Measurements from ENCODE around the gene FXYD4. TPM values are rescaled to one million over a fixed set of nuclear protein-coding genes. Genes with fewer than 3 reads are reported as not detected.

The FXYD4 gene
- total and polyA plus RNA-seq, 2 experiments from 2014 or later = not detected

DNA sequence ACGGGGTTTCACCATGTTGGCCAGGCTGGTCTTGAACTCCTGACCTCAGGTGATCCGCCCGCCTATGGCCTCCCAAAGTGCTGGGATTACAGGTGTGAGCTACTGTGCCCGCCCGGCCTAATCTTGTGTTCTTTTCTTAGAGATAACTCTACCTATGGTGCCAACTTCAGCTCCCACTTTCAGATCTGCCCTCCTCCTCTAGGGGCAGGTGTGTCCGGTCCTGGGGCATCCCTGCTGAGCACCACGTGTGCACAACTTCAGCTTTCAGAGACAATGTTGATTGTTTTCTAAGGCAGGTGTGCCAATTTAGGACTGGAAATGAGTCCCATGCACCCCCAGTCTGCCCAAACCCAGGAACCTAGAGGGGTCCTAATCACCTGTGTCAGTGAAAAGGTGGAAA, 18.5 kb upstream of the FXYD4 start:
- Mint-ChIP-seq H3K36me3 (ENCODE audit: low read depth) (no peaks in the 10 kb centered on the region), H3K9me3 (no peaks in the 10 kb centered on the region), H3K27ac (no peak overlapping the region), H3K4me1 (peaks cover 22% of the 10 kb centered on the region), H3K27me3 (ENCODE audit: insufficient read depth, low read depth, poor library complexity) (peaks cover 5% of the 10 kb centered on the region), H3K4me3 (no peak overlapping the region)
- DNase-seq (ENCODE audit: low spot score) (no peak), ATAC-seq (no peak)
- H3F3A ChIP-seq (replicated peaks; ENCODE audit: low read depth) = no peaks in the 10 kb centered on the region
- H3K4me1 ChIP-seq (ENCODE audit: insufficient read depth) = peaks cover 18% of the 10 kb centered on the region
- H2AFZ ChIP-seq = no peak overlapping the region
- no peak overlapping the region for H3K4me3 ChIP-seq
- H3K79me2 ChIP-seq (replicated peaks; ENCODE audit: insufficient read depth) = no peaks in the 10 kb centered on the region
- TF ChIP-seq EZH2phosphoT487 (IDR thresholded peaks at IDR 0.05; ENCODE audit: unreplicated experiment) = no peak
- no peak for TF ChIP-seq STAT1 (IDR thresholded peaks at IDR 0.05; ENCODE audit: unreplicated experiment)
- TF ChIP-seq, protein P1, sequence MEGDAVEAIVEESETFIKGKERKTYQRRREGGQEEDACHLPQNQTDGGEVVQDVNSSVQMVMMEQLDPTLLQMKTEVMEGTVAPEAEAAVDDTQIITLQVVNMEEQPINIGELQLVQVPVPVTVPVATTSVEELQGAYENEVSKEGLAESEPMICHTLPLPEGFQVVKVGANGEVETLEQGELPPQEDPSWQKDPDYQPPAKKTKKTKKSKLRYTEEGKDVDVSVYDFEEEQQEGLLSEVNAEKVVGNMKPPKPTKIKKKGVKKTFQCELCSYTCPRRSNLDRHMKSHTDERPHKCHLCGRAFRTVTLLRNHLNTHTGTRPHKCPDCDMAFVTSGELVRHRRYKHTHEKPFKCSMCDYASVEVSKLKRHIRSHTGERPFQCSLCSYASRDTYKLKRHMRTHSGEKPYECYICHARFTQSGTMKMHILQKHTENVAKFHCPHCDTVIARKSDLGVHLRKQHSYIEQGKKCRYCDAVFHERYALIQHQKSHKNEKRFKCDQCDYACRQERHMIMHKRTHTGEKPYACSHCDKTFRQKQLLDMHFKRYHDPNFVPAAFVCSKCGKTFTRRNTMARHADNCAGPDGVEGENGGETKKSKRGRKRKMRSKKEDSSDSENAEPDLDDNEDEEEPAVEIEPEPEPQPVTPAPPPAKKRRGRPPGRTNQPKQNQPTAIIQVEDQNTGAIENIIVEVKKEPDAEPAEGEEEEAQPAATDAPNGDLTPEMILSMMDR (conservative IDR thresholded peaks at IDR 0.05; ENCODE audit: low read depth in 2 of 2) = no peak
- TF ChIP-seq NANOG (IDR thresholded peaks at IDR 0.05; ENCODE audit: borderline replicate concordance) = no peak
- no peak for TF ChIP-seq ZNF331 (CRISPR knock-in tag; IDR thresholded peaks at IDR 0.05; ENCODE audit: low read depth)
- TF ChIP-seq, protein P2, sequence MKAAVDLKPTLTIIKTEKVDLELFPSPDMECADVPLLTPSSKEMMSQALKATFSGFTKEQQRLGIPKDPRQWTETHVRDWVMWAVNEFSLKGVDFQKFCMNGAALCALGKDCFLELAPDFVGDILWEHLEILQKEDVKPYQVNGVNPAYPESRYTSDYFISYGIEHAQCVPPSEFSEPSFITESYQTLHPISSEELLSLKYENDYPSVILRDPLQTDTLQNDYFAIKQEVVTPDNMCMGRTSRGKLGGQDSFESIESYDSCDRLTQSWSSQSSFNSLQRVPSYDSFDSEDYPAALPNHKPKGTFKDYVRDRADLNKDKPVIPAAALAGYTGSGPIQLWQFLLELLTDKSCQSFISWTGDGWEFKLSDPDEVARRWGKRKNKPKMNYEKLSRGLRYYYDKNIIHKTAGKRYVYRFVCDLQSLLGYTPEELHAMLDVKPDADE (IDR thresholded peaks at IDR 0.05) = no peak
- no peak for TF ChIP-seq CREB1 (CRISPR knock-in tag; IDR thresholded peaks at IDR 0.05; ENCODE audit: low read depth)
- TF ChIP-seq JUNB (IDR thresholded peaks at IDR 0.05; ENCODE audit: unreplicated experiment) = no peak
- TF ChIP-seq ZNF114 (CRISPR knock-in tag; IDR thresholded peaks at IDR 0.05) = no peak
- no peaks in the 10 kb centered on the region for H3K9me2 ChIP-seq (ENCODE audit: insufficient read depth)
- no peak overlapping the region for H3K27ac ChIP-seq (ENCODE audit: low read depth)
- H4K20me1 ChIP-seq (replicated peaks; ENCODE audit: insufficient read depth) = no peaks in the 10 kb centered on the region
- no peaks in the 10 kb centered on the region for H3K36me3 ChIP-seq (ENCODE audit: insufficient read depth)
- no peaks in the 10 kb centered on the region for H3K27me3 ChIP-seq (ENCODE audit: insufficient read depth)
- H3K4me2 ChIP-seq = no peak overlapping the region

DNA sequence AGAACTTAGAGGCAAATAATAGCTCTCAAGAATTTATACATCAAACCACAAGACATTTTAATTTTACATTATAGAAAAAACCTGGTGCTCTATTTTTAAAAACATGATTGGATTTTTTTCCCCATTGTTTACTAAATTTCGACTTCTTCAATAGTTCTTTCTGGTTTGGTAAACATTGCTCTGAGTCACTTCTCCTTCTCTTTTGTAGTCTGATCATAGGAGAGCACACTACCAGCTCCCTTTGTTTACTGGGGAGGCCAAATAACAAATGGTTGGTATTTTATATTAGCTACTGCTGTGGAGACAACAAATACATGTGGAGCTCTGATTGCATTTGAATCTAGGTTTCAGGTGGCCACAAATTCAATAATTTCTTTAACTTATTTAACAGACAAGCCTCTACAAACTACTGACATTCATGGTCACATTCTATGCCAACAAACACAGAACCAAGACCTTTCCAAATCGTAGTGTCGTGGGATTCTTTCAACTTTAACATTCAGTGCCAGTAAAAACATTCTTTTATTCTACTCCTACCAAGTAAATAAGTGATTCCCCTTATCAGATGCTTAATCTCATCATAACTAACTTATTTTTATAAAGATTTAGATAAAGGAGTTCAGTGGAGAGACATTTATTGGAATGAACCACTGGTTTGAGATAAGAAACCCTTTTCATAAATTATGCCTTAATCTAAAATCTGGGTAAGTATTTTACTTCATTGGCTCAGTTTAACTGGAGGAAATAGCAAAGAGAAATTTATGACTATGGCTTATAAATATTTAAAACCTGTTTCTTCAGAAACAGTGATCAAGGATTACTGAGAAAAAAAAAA, 17.7 kb upstream of the FXYD4 start:
- 0 out of 2 replicates have a peak overlapping the region, but pooled peaks have one; percentile 59 for H3K4me2 ChIP-seq
- no peaks in the 10 kb centered on the region for H3K79me2 ChIP-seq (replicated peaks; ENCODE audit: insufficient read depth)
- H4K20me1 ChIP-seq (replicated peaks; ENCODE audit: insufficient read depth) = no peaks in the 10 kb centered on the region
- DNase-seq (ENCODE audit: low spot score) (no peak), ATAC-seq (no peak)
- no peak overlapping the region for H2AFZ ChIP-seq
- H3K9me2 ChIP-seq (ENCODE audit: insufficient read depth) = no peaks in the 10 kb centered on the region
- H3K4me3 ChIP-seq = no peak overlapping the region
- H3K36me3 ChIP-seq (ENCODE audit: insufficient read depth) = no peaks in the 10 kb centered on the region
- peaks cover 17% of the 10 kb centered on the region for H3K4me1 ChIP-seq (ENCODE audit: insufficient read depth)
- Mint-ChIP-seq H3K36me3 (ENCODE audit: low read depth) (no peaks in the 10 kb centered on the region), H3K27me3 (ENCODE audit: insufficient read depth, low read depth, poor library complexity) (peaks cover 5% of the 10 kb centered on the region), H3K4me3 (no peak overlapping the region), H3K4me1 (peaks cover 18% of the 10 kb centered on the region), H3K27ac (no peak overlapping the region), H3K9me3 (no peaks in the 10 kb centered on the region)
- no peaks in the 10 kb centered on the region for H3K27me3 ChIP-seq (ENCODE audit: insufficient read depth)
- no peaks in the 10 kb centered on the region for H3F3A ChIP-seq (replicated peaks; ENCODE audit: low read depth)
- H3K27ac ChIP-seq (ENCODE audit: low read depth) = no peak overlapping the region
- TF ChIP-seq EZH2phosphoT487 (IDR thresholded peaks at IDR 0.05; ENCODE audit: unreplicated experiment) (no peak), ZNF114 (CRISPR knock-in tag; IDR thresholded peaks at IDR 0.05) (no peak), CREB1 (CRISPR knock-in tag; IDR thresholded peaks at IDR 0.05; ENCODE audit: low read depth) (no peak), JUNB (IDR thresholded peaks at IDR 0.05; ENCODE audit: unreplicated experiment) (no peak), EZH2 (IDR thresholded peaks at IDR 0.05; ENCODE audit: low read depth, unreplicated experiment) (no peak), NANOG (IDR thresholded peaks at IDR 0.05; ENCODE audit: borderline replicate concordance) (no peak), POLR2AphosphoS5 (IDR thresholded peaks at IDR 0.05; ENCODE audit: low read depth) (no peak), STAT1 (IDR thresholded peaks at IDR 0.05; ENCODE audit: unreplicated experiment) (no peak), ZNF331 (CRISPR knock-in tag; IDR thresholded peaks at IDR 0.05; ENCODE audit: low read depth) (no peak)
- TF ChIP-seq, protein P1 (conservative IDR thresholded peaks at IDR 0.05; ENCODE audit: low read depth in 2 of 2) = no peak
- TF ChIP-seq, protein P3, sequence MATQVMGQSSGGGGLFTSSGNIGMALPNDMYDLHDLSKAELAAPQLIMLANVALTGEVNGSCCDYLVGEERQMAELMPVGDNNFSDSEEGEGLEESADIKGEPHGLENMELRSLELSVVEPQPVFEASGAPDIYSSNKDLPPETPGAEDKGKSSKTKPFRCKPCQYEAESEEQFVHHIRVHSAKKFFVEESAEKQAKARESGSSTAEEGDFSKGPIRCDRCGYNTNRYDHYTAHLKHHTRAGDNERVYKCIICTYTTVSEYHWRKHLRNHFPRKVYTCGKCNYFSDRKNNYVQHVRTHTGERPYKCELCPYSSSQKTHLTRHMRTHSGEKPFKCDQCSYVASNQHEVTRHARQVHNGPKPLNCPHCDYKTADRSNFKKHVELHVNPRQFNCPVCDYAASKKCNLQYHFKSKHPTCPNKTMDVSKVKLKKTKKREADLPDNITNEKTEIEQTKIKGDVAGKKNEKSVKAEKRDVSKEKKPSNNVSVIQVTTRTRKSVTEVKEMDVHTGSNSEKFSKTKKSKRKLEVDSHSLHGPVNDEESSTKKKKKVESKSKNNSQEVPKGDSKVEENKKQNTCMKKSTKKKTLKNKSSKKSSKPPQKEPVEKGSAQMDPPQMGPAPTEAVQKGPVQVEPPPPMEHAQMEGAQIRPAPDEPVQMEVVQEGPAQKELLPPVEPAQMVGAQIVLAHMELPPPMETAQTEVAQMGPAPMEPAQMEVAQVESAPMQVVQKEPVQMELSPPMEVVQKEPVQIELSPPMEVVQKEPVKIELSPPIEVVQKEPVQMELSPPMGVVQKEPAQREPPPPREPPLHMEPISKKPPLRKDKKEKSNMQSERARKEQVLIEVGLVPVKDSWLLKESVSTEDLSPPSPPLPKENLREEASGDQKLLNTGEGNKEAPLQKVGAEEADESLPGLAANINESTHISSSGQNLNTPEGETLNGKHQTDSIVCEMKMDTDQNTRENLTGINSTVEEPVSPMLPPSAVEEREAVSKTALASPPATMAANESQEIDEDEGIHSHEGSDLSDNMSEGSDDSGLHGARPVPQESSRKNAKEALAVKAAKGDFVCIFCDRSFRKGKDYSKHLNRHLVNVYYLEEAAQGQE (IDR thresholded peaks at IDR 0.05; ENCODE audit: unreplicated experiment) = no peak
